VCaP (cell line): ENCODE measurements around the gene TSC1.

Experiments
- H3K27ac ChIP-seq: fragments of 450-650 bp; 2 replicates; pipeline ENCODE4 v1.5.1; 2017
- CTCF ChIP-seq: fragments of 450-650 bp; conservative IDR thresholded peaks from 2 replicates; pipeline ENCODE4 v1.5.1; 2017; ENCODE audit warnings: mild to moderate bottlenecking, moderate library complexity

The TSC1 gene

GRCh38 chr9:132988244-132989013 lies 44.0 kb upstream of the TSC1 start:
- no peak for TF ChIP-seq CTCF

GRCh38 chr9:132986640-132987620 lies 42.5 kb upstream of the TSC1 start:
- TF ChIP-seq CTCF = no peak
- H3K27ac ChIP-seq = no peak overlapping the region

More at GRCh38 chr9:132988244-132989013, 44.0 kb upstream of the TSC1 start:
- no peak overlapping the region for H3K27ac ChIP-seq

GRCh38 chr9:132986114-132986513 lies 41.7 kb upstream of the TSC1 start:
- no peak for TF ChIP-seq CTCF
- H3K27ac ChIP-seq = no peak overlapping the region

GRCh38 chr9:132985489-132985888 lies 41.1 kb upstream of the TSC1 start:
- no peak for TF ChIP-seq CTCF

GRCh38 chr9:132985071-132985350 lies 40.6 kb upstream of the TSC1 start:
- no peak overlapping the region for H3K27ac ChIP-seq
- TF ChIP-seq CTCF = no peak

More at GRCh38 chr9:132985489-132985888, 41.1 kb upstream of the TSC1 start:
- H3K27ac ChIP-seq = no peak overlapping the region

- no peak overlapping the region for H3K27ac ChIP-seq
- TF ChIP-seq CTCF = no peak
These were observed 40.0 kb upstream of the TSC1 start for GRCh38 chr9:132984202-132985070.
